ENCODE data around the gene GABPB1.

GABPB1 gene

GRCh38 chr15:50236433-50236832, 118.6 kb downstream of the GABPB1 start:
- DNase-seq: no peak

GRCh38 chr15:50235794-50236193, 119.2 kb downstream of the GABPB1 start:
- DNase-seq: no peak

DNA sequence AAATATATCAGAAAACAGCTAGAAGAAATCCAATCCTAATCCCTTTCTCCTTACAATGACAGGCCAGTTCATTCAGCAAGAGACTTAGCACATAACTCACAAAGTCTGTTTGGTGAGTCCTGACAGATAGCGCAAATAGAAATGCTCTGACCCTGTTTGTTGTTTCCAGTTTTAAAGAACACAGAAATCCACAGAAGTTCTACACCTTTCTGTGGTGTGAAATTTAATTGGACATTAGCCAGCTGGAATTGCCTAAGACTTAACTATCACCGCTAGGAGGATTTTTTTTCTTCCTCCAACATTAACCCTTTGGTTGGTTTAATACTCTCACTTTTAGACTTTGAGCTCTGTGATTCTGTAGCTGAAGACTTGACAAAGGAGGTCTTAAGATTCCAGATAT, 120.2 kb downstream of the GABPB1 start:
- no peak for DNase-seq

GRCh38 chr15:50233192-50233736, 121.7 kb downstream of the GABPB1 start:
- no peak for DNase-seq

GRCh38 chr15:50232791-50233190, 122.2 kb downstream of the GABPB1 start:
- DNase-seq: no peak

DNA sequence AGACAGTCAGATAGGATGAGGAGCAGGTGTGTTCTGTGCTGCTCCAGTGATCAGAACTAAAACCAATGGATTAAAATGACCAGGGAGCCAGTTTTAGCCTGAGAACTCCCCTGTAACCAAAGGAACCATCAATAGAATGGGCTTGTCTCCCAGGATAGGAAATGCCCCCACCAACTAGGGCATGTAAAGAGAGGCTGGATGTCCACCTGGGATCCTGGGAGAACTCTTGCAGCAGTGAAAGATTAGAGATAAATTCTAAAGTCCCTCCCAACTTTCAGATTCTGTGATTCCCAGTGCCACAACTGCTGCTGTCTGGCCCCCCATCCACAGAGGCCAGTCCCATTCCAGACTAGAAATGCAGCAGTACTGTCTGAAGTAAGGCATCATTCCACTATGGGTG, 123.2 kb downstream of the GABPB1 start:
- no peak for DNase-seq

GRCh38 chr15:50229336-50229735, 125.7 kb downstream of the GABPB1 start:
- no peak for DNase-seq

- no peak for DNase-seq
Measured at GRCh38 chr15:50228866-50229265, 126.1 kb downstream of the GABPB1 start.

DNA sequence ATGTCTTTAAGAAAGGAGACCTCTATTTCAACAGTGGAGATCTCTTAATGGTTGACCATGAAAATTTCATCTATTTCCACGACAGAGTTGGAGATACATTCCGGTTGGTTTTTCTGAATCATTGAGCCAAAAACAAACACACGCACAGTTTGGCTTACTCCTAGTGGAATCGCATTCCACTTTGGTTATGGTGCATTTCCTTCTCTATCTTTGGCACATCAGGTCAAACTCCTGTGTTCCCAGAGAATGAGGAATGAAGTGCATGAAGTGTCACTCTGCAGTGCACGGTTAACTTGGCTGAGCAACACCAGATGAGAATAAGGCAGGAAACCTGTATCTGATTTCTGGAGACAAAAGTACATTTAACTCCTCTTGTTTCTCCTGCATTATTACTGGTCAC, 127.9 kb downstream of the GABPB1 start:
- DNase-seq: no peak

GRCh38 chr15:50225938-50226337, 129.1 kb downstream of the GABPB1 start:
- no peak for DNase-seq

Measured in NCI-H1105 (cell line).